Brain microvascular endothelial cell (primary cell): Measurements from ENCODE around the gene OBP2B.
"Not testable (repeated sequence)": the region's sequence is repeated elsewhere in the genome, so short reads cannot be mapped to it uniquely, and the experiment has no call there.

Experiments
- DNase-seq: peaks from one replicate; pipeline ENCODE4 v3.0.0-alpha.2; 2020
- H3K27ac ChIP-seq: fragments of 250-450 bp; sonication (Bioruptor Pico); 2 replicates; pipeline ENCODE4 v1.5.1; 2020; ENCODE audit warnings: mild to moderate bottlenecking, moderate library complexity
- H3K27me3 ChIP-seq: fragments of 250-450 bp; sonication (Bioruptor Pico); replicated peaks from 2 replicates; pipeline ENCODE4 v1.5.1; 2020; ENCODE audit warnings: mild to moderate bottlenecking
- H3K36me3 ChIP-seq: fragments of 250-450 bp; sonication (Bioruptor Pico); replicated peaks from 2 replicates; pipeline ENCODE4 v1.5.1; 2020; ENCODE audit warnings: mild to moderate bottlenecking
- H3K4me3 ChIP-seq: 2 replicates; pipeline ENCODE4 v1.5.1; 2011; ENCODE audit warnings: low read depth, mild to moderate bottlenecking, control low read depth, low read length, moderate library complexity
- CTCF ChIP-seq: IDR thresholded peaks from 2 replicates; pipeline ENCODE4 v1.5.1; 2011; ENCODE audit warnings: low read depth, mild to moderate bottlenecking, moderate library complexity, low read length, control low read depth, inconsistent platforms; ENCODE audit errors: missing control alignments
- in situ Hi-C: cut with HindIII; loops from 2 replicates; pipeline ENCODE4 v1.10.0; 2017; ENCODE audit warnings: low sequenced_read_pairs, low pct_ligation_motif_present

The OBP2B gene

GRCh38 chr9:133181561-133181960 lies 27.5 kb downstream of the OBP2B start:
- peaks cover 7% of the 10 kb centered on the region for H3K27me3 ChIP-seq
- in situ Hi-C loops: no loop called here
- no peak for TF ChIP-seq CTCF

GRCh38 chr9:133180953-133181352 lies 28.1 kb downstream of the OBP2B start:
- in situ Hi-C loops: no loop called here
- no peak for DNase-seq
- no peaks in the 10 kb centered on the region for H3K36me3 ChIP-seq
- no peak overlapping the region for H3K27ac ChIP-seq
- TF ChIP-seq CTCF: no peak
- no peak overlapping the region for H3K4me3 ChIP-seq
- H3K27me3 ChIP-seq: peaks cover 9% of the 10 kb centered on the region

More at GRCh38 chr9:133181561-133181960, 27.5 kb downstream of the OBP2B start:
- no peak overlapping the region for H3K4me3 ChIP-seq
- no peaks in the 10 kb centered on the region for H3K36me3 ChIP-seq
- H3K27ac ChIP-seq: no peak overlapping the region
- no peak for DNase-seq

GRCh38 chr9:133173056-133173455 lies 36.0 kb downstream of the OBP2B start:
- no peak overlapping the region for H3K27ac ChIP-seq
- no peak for DNase-seq
- TF ChIP-seq CTCF: no peak
- no peak overlapping the region for H3K4me3 ChIP-seq
- H3K27me3 ChIP-seq: peaks cover 6% of the 10 kb centered on the region
- H3K36me3 ChIP-seq: no peaks in the 10 kb centered on the region
- in situ Hi-C loops: no loop called here

GRCh38 chr9:133171161-133171961 lies 37.7 kb downstream of the OBP2B start:
- Histone ChIP-seq H3K27ac (no peak overlapping the region), H3K36me3 (no peaks in the 10 kb centered on the region), H3K4me3 (no peak overlapping the region), H3K27me3 (peaks cover 4% of the 10 kb centered on the region)
- in situ Hi-C loops: no loop called here
- no peak for DNase-seq
- no peak for TF ChIP-seq CTCF

- Histone ChIP-seq H3K27me3 (peaks cover 2% of the 10 kb centered on the region), H3K4me3 (no peak overlapping the region), H3K27ac (no peak overlapping the region), H3K36me3 (no peaks in the 10 kb centered on the region)
- in situ Hi-C loops: no loop called here
- DNase-seq: no peak
- TF ChIP-seq CTCF: no peak
Observed at GRCh38 chr9:133170716-133171115, 38.3 kb downstream of the OBP2B start.

GRCh38 chr9:133169687-133170086 lies 39.4 kb downstream of the OBP2B start:
- H3K27me3 ChIP-seq, in situ Hi-C loops, DNase-seq: not testable (repeated sequence)

More at GRCh38 chr9:133169687-133170086, 39.4 kb downstream of the OBP2B start:
- not testable (repeated sequence) for H3K27ac ChIP-seq, H3K4me3 ChIP-seq, H3K36me3 ChIP-seq
